GM12874 (cell line): ENCODE results near the gene RBM20.

Experiments used
- CTCF ChIP-seq: IDR thresholded peaks from 2 replicates; pipeline ENCODE4 v1.5.1; 2011; ENCODE audit warnings: low read depth, mild to moderate bottlenecking, control low read depth, low read length, moderate library complexity; ENCODE audit not compliant: insufficient read depth

Gene RBM20

GRCh38 chr10:110709964-110710587, 65.9 kb downstream of the RBM20 start:
- TF ChIP-seq CTCF, result no peak

GRCh38 chr10:110710621-110711020, 66.5 kb downstream of the RBM20 start:
- TF ChIP-seq CTCF, result no peak

GRCh38 chr10:110711382-110711781, 67.2 kb downstream of the RBM20 start:
- no peak for TF ChIP-seq CTCF

- TF ChIP-seq CTCF, result no peak
Observed at GRCh38 chr10:110714356-110714755, 70.2 kb downstream of the RBM20 start.

- TF ChIP-seq CTCF, result no peak
Observed at GRCh38 chr10:110717781-110718589, 73.8 kb downstream of the RBM20 start.

GRCh38 chr10:110721406-110722038, 77.4 kb downstream of the RBM20 start:
- no peak for TF ChIP-seq CTCF

GRCh38 chr10:110723224-110723891, 79.2 kb downstream of the RBM20 start:
- TF ChIP-seq CTCF, result no peak
